ENCODE data around the gene DZIP1. TPM values are rescaled to one million over a fixed set of nuclear protein-coding genes. Genes with fewer than 3 reads are reported as not detected.
"Not testable (repeated sequence)": the region's sequence is repeated elsewhere in the genome, so short reads cannot be mapped to it uniquely, and the experiment has no call there.

Gene DZIP1, protein sequence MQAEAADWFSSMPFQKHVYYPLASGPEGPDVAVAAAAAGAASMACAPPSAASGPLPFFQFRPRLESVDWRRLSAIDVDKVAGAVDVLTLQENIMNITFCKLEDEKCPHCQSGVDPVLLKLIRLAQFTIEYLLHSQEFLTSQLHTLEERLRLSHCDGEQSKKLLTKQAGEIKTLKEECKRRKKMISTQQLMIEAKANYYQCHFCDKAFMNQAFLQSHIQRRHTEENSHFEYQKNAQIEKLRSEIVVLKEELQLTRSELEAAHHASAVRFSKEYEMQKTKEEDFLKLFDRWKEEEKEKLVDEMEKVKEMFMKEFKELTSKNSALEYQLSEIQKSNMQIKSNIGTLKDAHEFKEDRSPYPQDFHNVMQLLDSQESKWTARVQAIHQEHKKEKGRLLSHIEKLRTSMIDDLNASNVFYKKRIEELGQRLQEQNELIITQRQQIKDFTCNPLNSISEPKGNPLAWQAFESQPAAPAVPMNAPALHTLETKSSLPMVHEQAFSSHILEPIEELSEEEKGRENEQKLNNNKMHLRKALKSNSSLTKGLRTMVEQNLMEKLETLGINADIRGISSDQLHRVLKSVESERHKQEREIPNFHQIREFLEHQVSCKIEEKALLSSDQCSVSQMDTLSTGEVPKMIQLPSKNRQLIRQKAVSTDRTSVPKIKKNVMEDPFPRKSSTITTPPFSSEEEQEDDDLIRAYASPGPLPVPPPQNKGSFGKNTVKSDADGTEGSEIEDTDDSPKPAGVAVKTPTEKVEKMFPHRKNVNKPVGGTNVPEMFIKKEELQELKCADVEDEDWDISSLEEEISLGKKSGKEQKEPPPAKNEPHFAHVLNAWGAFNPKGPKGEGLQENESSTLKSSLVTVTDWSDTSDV
- total RNA-seq (2014; rRNA removed) = 33.7 and 34.9 TPM in 2 replicates
- 13.4 TPM for polyA plus RNA-seq (2012)

DNA sequence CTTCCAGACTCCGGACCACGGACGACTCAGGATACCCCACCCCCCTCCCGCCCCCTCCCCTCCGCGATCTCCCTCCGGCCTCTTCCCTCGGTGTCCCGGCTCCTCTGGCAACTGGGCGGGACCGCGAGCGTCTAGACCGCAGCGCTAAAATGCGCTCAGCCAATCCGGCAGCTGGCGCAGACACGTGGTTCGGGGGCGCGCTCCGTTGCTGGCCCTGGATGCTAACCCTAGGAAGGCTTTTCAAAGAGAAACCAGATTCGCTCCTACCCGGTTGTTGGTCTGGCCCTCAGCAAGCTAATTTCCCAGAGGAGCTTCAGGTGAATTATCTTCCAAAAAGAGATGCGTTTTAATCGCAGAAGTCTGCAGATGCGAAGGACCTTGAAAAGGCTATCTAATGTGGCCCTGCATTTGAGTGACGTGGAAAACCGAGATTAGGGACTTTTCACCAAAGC is at the start of gene DZIP1:
Gene DZIP1 (minus strand): TSS at position 106 of the 452 bp plus-strand sequence. CDS start 2,677 bp downstream, outside the sequence.
- peak; percentile 88 for DNase-seq (ENCODE audit: low read depth)

DNA sequence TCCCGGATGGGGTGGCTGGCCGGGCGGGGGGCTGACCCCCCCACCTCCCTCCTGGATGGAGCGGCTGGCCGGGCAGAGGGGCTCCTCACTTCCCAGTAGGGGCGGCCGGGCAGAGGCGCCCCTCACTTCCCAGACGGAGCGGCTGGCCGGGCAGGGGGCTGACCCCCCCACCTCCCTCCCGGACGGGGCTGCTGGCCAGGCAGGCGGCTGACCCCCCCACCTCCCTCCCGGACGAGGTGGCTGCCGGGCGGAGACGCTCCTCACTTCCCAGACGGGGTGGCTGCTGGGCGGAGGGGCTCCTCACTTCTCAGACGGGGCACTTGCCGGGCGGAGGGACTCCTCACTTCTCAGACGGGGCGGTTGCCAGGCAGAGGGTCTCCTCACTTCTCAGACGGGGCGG is 46.5 kb upstream of the DZIP1 start:
- DNase-seq (ENCODE audit: low read depth) = not testable (repeated sequence)

DNA sequence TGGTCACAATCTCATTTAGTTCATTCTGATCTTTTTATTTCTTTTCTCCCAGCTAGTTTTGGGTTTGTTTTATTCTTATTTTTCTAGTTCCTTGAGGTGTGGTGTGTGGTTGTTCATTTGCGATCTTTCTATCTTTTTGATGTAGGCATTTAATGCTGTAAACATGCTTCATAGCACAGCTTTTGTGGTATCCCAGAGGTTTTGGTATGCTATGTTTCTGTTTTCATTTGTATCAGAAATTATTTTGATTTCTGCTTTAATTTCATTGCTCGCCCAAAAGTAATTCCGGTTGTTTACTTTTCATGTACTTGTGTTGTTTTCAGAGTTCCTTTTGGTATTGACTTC is 45.0 kb upstream of the DZIP1 start:
- DNase-seq (ENCODE audit: low read depth) = no peak

DNA sequence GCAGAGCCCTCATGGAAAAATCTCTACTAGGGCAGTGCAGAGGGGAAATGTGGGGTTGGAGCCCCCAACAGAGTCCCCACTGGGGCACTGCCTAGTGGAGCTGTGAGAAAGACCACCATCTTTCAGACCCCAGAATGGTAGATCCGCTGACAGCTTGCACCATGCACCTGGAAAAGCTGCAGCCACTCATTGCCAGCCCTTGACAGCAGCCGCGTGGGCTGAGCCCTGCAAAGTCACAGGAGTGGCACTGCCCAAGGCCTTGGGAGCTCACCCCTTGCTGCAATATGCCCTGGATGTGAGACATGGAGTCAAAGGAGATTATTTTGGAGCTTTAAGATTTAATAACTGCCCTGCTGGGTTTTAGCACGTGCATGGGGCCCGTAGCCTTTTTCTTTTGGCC is 40.5 kb upstream of the DZIP1 start:
- not testable (repeated sequence) for DNase-seq (ENCODE audit: low read depth)

DNA sequence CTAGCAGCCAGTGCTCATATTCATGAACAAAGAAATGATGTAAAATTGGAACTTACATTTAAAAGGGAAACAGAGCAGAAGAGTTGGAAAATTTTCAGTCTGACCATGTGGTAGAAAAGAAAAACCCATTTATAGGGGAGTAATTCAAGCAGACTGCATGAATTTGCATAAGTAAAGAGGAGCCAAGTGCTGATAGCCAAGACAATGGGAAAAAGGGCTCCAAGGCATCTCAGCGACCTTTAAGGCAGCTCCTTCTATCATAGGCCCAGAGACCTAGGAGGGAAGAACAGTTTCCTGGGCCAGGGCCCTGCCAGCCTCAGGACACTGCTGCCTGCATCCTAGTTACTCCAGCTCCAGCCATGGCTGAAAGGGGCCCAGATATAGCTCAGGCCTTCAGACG is 39.9 kb upstream of the DZIP1 start:
- DNase-seq (ENCODE audit: low read depth) = no peak

DNA sequence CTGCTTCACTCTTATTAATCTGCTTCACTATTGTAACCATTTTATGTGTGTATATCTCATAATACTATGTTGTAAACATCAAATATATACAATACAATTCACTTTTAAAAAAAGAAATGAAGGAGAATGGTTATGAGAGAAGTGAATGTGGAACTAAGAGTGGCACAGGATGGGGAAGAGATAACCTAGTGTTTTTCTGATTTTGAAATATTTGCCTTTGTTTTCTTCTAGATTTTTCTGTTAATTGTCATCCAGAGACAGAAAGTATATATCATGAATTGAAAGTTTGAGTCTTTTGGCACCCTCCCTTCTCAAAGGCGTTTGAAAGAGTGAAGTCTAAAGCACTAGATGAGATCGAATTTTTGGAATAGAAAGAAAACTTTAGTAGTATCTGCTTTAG is 35.2 kb upstream of the DZIP1 start:
- no peak for DNase-seq (ENCODE audit: low read depth)

DNA sequence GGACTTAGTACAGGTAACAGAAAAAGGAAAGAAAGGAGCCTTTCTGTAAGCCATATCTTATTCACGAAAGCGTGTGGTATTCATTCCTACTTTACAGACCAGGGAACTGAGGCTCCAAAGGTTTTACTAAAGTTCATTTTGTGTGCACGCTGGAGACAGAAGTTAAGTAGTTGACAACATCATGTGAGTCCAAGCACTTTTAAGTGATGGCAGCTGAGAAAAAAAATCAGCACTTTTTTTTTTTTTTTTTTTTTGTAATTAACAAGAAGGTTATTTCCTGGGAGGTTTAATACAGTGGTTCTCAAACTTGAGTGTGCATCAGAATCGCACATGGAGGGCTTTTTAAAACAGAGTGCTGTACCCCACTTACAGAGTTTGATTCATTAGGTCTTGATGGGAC is 34.5 kb upstream of the DZIP1 start:
- no peak for DNase-seq (ENCODE audit: low read depth)

DNA sequence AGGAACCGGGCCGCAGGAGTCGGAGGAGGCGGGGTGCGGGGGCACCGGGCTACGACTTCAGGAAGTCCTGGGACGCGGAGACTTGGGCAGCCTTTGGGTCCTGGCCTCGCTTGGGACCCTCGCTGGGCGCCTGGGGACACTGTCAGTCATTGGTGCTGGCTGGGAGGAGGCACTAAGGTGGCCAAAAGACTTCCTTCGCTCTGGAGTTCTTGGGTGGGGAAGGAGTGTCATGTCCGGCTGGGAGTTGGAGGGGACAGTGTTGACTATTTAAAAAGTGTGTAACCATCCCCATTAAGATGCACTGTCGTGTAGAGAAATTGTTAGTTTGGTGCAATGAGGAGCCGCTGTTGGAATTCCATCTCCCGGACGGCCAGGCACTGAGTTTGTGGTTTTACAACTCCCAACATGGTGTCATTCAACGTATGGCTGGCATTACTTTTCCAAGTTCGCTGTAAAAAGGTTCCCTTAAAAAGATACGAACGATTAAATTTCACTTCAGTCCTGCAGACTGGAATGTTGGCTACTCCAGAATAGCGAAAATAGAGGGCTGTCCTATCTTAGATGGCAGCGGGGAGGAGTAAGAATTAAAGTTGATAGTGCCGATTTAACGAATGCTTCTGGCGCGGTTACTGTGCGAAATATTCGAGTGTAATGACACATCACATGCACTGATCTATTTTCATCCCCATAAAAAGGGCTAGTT is 33.2 kb upstream of the DZIP1 start:
- DNase-seq (ENCODE audit: low read depth) = peak; percentile 41

DNA sequence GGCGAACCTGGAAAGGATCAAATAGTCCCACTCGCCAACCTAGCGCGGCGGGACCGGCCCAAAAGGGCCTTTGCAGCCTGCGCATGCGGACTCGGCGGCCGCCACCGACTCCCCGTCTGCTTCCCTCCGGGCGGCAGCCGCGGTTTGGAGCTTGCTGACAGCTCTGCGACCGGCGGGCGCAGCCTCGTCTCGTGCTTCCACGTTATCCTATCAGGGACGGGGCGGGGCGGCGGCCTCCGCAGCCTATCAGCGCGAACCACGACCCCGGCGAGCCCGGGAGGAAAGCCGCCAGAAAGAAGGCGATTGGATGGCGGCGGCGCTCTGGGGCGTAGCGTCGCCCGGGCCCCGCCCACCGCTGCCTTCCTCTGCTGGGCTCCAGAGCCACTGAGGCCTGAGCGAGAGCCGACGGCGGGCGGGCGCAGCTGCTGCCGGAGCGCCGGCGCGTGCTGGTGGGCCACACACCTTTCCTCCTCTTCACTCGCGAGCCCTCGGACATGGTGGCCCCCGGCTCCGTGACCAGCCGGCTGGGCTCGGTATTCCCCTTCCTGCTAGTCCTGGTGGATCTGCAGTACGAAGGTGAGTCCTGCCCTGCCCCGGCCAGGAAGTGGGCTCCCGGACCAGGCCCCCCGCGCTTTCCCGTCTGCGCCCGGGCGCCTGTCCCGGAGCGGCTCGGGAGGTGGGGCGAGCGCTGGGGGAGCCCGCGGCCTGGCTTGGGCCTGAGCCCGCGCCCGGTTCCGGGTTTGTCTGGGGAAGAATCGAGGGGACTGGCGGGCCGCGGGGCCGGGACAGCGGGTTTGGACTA is 32.5 kb upstream of the DZIP1 start, which contains the start of gene DNAJC3:
Gene DNAJC3 (plus strand): TSS at position 378 of the 802 bp plus-strand sequence. CDS start 117 bp downstream, at position 495.
- DNase-seq (ENCODE audit: low read depth) = peak; percentile 97

DNA sequence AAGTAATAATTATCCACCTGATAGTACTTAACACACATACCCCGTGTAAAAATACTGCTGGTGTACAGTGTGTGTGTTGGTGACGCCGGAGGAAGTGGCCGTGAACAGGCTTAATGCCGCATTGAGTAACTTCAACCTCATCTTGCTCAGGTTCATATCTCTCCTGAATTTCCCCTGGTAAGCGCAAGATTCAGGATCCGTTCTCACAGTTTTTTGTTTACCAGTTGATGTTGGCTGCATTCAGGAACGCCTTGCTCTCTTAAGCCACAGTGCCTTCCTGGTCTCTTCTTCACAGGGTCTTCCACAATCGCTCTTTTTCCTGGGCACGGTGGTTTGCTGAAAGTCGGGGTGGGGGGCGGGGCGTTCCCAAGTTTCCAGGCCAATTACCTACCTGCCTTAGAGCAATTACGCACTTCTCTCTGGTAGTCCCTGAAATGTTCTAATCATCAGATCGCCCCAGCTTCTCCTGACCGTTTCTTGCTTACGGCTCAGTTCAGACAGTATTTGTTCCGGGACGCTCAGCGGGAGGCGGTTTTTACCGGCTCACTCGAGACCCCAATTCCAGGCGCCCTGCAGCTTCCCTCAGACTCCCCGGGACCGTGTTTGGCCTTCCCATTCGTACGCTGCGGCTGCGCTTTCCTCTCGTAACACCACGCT is 31.7 kb upstream of the DZIP1 start:
- DNase-seq (ENCODE audit: low read depth) = peak; percentile 16

DNA sequence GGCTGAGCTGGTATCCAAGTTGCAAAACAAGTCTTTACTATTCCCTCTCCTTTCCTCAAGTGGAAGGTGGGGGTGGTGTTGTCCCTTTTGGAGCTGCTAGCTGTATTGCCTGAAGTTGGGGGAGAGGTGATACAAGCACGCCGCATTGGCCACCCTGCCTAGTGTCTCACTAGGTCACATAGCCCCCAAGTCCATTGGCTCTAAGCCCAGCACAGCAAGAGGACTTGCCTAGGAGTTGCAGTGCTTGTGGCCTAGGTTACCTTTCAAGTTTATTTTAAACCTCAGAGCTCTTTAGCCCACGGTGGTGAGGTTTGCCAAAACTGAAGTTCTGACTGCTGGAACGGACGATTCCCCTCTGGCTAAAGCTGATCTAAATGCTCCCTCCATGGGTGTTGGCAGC is 27.1 kb upstream of the DZIP1 start:
- DNase-seq (ENCODE audit: low read depth) = no peak

DNA sequence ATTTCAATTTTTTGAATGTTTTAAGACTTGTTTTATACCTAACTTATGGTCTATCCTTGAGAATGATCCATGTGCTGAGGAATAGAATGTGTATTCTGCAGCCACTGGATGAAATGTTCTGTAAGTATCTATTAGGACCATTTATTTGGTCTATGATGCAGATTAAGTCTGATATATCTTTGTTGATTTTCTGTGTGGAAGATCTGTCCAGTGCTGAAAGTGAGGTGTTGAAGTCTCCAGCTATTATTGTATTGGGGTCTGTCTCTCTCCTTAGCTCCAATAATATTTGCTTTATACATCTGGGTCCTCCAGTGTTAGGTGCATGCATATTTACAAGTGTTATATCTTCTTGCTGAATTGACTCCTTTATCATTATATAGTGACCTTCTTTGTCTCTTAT is 22.7 kb upstream of the DZIP1 start:
- not testable (repeated sequence) for DNase-seq (ENCODE audit: low read depth)

DNA sequence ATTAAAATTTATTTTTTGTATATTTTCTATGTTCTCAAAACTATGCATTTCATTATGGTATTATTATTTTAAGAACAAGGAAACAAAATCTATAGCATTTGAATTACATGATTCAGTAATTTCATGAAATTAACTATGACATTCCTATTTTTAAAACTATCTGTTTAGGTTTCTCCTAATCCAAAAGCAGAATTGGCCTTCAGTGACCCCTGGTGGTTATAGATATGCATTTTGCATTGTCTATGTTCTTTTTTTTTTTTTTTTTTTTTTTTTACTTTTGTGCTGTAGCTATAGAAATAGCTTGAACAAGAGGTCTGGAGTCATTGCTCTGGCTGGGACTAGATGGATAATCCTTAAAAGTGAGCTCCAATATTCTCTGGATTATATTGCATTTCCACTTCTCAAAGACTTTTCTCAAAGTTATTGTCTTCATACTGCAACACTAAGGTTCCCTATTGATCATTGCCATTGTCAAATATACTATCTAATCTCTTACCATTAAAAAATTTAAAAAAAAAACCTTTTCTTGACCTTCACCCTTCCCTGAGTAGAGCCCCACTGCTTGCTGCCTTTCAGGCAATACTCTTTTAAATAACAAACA is 16.6 kb upstream of the DZIP1 start:
- peak; percentile 56 for DNase-seq (ENCODE audit: low read depth)

DNA sequence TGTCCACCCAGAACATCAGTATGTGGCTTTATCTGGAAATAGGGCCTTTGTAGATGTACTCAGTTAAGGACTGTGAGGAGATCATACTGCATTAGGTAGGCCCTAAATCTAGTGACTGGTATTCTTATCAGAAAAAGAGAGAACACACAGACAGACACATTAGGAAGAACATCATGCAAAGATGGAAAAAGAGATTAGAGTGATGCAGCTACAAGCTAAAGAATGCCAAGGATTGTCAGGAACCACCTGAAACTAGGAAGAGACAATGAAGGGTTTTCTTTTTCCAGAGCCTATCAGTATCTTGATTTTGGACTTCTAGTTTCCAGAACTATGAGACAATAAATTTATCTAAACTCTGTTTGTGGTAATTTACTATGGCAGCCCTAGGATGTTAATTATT is 15.0 kb upstream of the DZIP1 start:
- no peak for DNase-seq (ENCODE audit: low read depth)

DNA sequence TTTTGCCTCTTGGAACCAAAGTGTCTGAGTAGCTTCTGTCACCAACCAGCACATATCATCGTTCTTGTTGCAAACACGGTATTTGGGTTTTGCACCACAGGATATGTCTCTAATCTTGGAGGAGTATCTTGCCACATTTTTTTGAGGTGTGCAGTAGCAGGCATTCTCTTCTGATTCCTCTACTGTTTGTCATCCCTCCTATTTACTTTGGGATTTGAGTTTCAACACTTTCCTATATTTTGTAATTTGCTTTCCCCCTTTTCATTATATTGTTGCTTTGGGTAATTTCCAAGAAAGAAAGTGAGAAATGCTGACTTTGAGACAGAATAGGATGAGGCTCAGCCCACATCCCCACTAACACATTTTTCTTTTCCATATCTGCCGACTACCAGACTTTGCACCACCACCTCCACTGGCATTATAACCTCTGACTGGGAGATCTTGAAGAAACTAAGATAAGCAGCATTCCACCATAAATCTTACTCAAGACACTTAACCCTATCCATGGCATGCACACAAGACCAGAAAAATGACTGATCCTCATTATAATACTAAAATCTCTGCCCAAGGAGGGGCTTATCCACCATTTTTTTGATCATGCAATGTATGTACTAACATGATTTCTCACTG is 12.0 kb upstream of the DZIP1 start:
- DNase-seq (ENCODE audit: low read depth) = no peak

DNA sequence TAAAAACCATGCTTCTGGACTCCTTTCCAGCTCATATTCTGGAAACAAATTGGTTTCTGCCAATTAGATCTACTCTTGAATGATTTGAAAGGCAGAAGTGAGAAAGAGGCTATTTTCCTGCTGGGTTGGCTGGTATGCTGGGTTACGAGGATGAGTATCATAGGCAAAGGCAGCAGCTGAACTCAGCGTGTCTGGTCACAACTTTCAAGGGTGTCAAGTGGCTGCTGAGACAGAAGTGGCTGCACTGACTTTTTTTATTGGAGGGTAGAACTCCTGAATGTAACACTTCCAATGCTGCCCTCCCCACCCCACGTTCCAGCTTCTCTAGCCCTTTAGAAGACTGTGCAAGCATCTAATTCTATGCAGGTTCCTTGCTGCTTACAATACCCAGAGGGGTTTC is 8.3 kb upstream of the DZIP1 start:
- DNase-seq (ENCODE audit: low read depth) = no peak

DNA sequence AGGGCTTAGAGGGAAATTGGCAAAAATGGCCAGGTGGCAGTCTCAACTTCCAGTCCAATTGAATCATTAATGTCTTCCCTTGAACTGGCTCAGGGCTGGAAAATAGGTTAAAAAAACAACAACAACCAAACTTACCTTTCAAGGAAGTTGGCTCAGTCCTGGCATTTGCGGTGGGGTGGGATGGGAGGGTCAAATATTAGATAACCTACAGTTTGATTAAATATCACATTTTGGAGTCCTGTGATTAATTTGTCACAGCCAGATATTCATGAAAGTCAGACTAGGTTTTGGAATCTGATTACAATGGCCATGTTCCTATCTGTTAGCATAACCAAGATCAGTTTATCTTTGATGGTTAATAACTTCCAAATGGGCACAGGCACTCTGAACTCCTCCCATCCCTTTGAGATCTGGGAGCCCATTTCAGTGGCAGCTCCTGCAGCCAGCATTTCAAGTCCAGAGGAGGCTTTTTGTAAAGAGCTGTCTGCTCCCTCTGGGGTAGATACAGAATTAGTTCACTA is 7.8 kb upstream of the DZIP1 start:
- DNase-seq (ENCODE audit: low read depth) = no peak

DNA sequence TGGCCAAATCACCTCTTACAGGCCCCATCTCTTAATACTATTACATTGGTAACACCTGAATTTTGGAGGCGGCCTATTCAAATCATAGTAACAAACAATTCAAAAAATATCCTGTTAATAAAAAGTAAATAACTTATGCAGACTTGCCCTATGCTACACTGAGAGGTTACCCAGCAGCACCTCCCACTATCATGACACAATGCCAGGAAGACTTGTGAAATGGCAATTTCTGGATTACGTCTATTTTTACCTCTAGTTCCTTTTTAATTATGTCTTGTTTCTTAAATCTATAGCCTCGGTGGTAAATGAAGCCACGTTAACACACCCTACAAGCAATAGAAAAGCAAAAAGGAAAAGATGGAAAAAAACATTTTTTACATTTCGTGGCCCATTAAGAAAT is 6.2 kb upstream of the DZIP1 start:
- DNase-seq (ENCODE audit: low read depth) = no peak

DNA sequence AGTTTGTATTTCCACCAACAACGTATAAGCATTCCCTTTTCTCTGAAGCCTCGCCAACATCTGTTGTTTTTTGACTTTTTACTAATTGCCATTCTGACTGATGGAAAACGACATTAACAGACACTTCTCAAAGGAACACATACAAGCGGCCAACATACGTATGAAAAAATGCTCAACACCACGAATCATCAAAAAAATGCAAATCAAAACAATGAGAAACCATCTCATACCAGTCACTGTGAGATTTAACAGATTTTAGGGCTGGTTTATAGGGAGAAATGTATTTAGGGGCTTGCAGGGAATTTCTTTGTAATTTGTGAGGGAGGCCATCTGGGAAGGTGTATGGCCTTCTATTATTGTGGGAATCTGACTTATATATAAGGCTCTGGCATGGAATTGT is 2.8 kb upstream of the DZIP1 start:
- no peak for DNase-seq (ENCODE audit: low read depth)
